Thyroid gland (tissue), 4 donors: Measurements from ENCODE around the gene ADARB2. TPM values are rescaled to one million over a fixed set of nuclear protein-coding genes. Genes with fewer than 3 reads are reported as not detected.

ENCODE experiments used
- DNase-seq, 2 donors: peaks; one replicate each; pipeline ENCODE4 v3.0.0-alpha.2; 2019
- H3K27ac ChIP-seq, 3 donors: fragments of 200-600 bp; sonication (generic); 1 replicate in 2 of 3; 2 replicates in 1 of 3; pipeline ENCODE4 v1.5.1; 2016 to 2019; ENCODE audit warnings: mild to moderate bottlenecking in 1 of 3, moderate library complexity in 1 of 3
- H3K27me3 ChIP-seq: fragments of 200-600 bp; sonication (generic); one replicate; pipeline ENCODE4 v1.5.1; 2019
- H3K36me3 ChIP-seq, 2 donors: fragments of 200-600 bp; sonication (generic); one replicate each; pipeline ENCODE4 v1.5.1; 2016 to 2019
- H3K4me1 ChIP-seq, 2 donors: fragments of 200-600 bp; sonication (generic); one replicate each; pipeline ENCODE4 v1.5.1; 2017 to 2019
- H3K4me3 ChIP-seq, 3 donors: fragments of 200-600 bp; sonication (generic); replicated peaks in 1 of 3; 1 replicate in 2 of 3; 2 replicates in 1 of 3; pipeline ENCODE4 v1.5.1; 2016; ENCODE audit warnings: mild to moderate bottlenecking in 1 of 3
- H3K9me3 ChIP-seq: fragments of 200-600 bp; sonication (generic); one replicate; pipeline ENCODE4 v1.5.1; 2017
- CTCF ChIP-seq, 6 experiments: fragments of 200-600 bp in 3 of 6; fragments of 450-650 bp in 3 of 6; sonication (generic) in 3 of 6; IDR thresholded peaks; one replicate each; pipeline ENCODE4 v1.5.1; 2016 to 2019; ENCODE audit warnings: antibody characterized with exemption in 6 of 6, mild to moderate bottlenecking in 2 of 6, inconsistent platforms in 1 of 6, moderate library complexity in 1 of 6
- POLR2A ChIP-seq, 2 donors: fragments of 450-650 bp; IDR thresholded peaks; one replicate each; pipeline ENCODE4 v1.6.1; 2017; ENCODE audit warnings: antibody characterized with exemption in 2 of 2, mild to moderate bottlenecking in 2 of 2, moderate library complexity in 1 of 2
- WGBS, 2 donors: methylation state at CpG; one replicate each; pipeline ENCODE4 v1.1.5; 2017; 5-methylcytosine and 5-hydroxymethylcytosine counted together
- intact Hi-C: fragments of 100-400 bp; cut with DNase I; formaldehyde crosslinking; loops from one replicate; pipeline ENCODE4 v1.15.1; 2023
- total RNA-seq, 4 donors: library from RNA; depleted of rRNA; stranded (reverse); fragments of >200 nt; gene quantifications; one replicate each; pipeline ENCODE4 v1.2.3, GENCODE V29; 2016

Gene ADARB2
- total RNA-seq, 4 donors from 2014 or later: 0.08 to 0.15 TPM; not detected in 2

GRCh38 chr10:1394155-1394912, 343.0 kb downstream of the ADARB2 start:
- intact Hi-C loops: no loop called here
- Histone ChIP-seq H3K4me3 (no peak overlapping the region), H3K27me3 (no peaks in the 10 kb centered on the region), H3K9me3 (no peaks in the 10 kb centered on the region), H3K27ac (no peak overlapping the region), H3K36me3 (no peaks in the 10 kb centered on the region), H3K4me1 (no peaks in the 10 kb centered on the region)
- no peak for TF ChIP-seq POLR2A (IDR thresholded peaks at IDR 0.05)
- TF ChIP-seq CTCF (IDR thresholded peaks at IDR 0.05): no peak
- no peak for DNase-seq
- 75 to 77% methylated on average over 13 of the region's 13 CpGs for WGBS, 2 donors

- TF ChIP-seq POLR2A (IDR thresholded peaks at IDR 0.05) (no peak), CTCF (IDR thresholded peaks at IDR 0.05) (no peak)
- Histone ChIP-seq H3K27ac (no peak overlapping the region), H3K4me3 (no peak overlapping the region), H3K27me3 (no peaks in the 10 kb centered on the region), H3K36me3 (no peaks in the 10 kb centered on the region), H3K4me1 (no peaks in the 10 kb centered on the region), H3K9me3 (no peaks in the 10 kb centered on the region)
- WGBS, 2 donors: 96 to 97% methylated on average over 8 of the region's 8 CpGs
- no peak for DNase-seq
- intact Hi-C loops: no loop called here
These were observed 343.8 kb downstream of the ADARB2 start for GRCh38 chr10:1393481-1393880.

- Histone ChIP-seq H3K4me3 (no peak overlapping the region), H3K4me1 (no peaks in the 10 kb centered on the region), H3K27me3 (no peaks in the 10 kb centered on the region), H3K27ac (no peak overlapping the region), H3K36me3 (no peaks in the 10 kb centered on the region), H3K9me3 (no peaks in the 10 kb centered on the region)
- TF ChIP-seq POLR2A (IDR thresholded peaks at IDR 0.05) (no peak), CTCF (IDR thresholded peaks at IDR 0.05) (no peak)
- intact Hi-C loops: no loop called here
- WGBS, 2 donors: 70 to 77% methylated on average over 4 of the region's 4 CpGs
- DNase-seq: no peak
These were observed 345.2 kb downstream of the ADARB2 start for GRCh38 chr10:1392127-1392526.

GRCh38 chr10:1390200-1390599, 347.1 kb downstream of the ADARB2 start:
- 82 to 87% methylated on average over 3 of the region's 3 CpGs for WGBS, 2 donors
- no peaks in the 10 kb centered on the region for H3K27me3 ChIP-seq
- no peaks in the 10 kb centered on the region for H3K36me3 ChIP-seq
- no peaks in the 10 kb centered on the region for H3K9me3 ChIP-seq
- TF ChIP-seq POLR2A (IDR thresholded peaks at IDR 0.05): no peak
- no peak for TF ChIP-seq CTCF (IDR thresholded peaks at IDR 0.05)
- intact Hi-C loops: no loop called here
- DNase-seq: no peak
- H3K4me1 ChIP-seq: no peaks in the 10 kb centered on the region
- no peak overlapping the region for H3K4me3 ChIP-seq
- no peak overlapping the region for H3K27ac ChIP-seq

- Histone ChIP-seq H3K36me3 (no peaks in the 10 kb centered on the region), H3K4me1 (no peaks in the 10 kb centered on the region), H3K27me3 (no peaks in the 10 kb centered on the region), H3K9me3 (no peaks in the 10 kb centered on the region), H3K27ac (no peak overlapping the region), H3K4me3 (no peak overlapping the region)
- TF ChIP-seq CTCF (IDR thresholded peaks at IDR 0.05) (no peak), POLR2A (IDR thresholded peaks at IDR 0.05) (no peak)
- intact Hi-C loops: no loop called here
- DNase-seq: no peak
- WGBS, 2 donors: 72% methylated on average over 5 of the region's 5 CpGs
These were observed 353.3 kb downstream of the ADARB2 start for GRCh38 chr10:1384026-1384425.
